ENCODE data around the gene WNT7B.

GRCh38 chr22:45908961-45909360 is 68.0 kb downstream of the WNT7B start:
- TF ChIP-seq CTCF (IDR thresholded peaks at IDR 0.05) (no peak), EZH2 (IDR thresholded peaks at IDR 0.05; ENCODE audit: borderline replicate concordance, insufficient read depth, low read depth, low read length, poor library complexity, severe bottlenecking) (no peak)

All from B cell (primary cell).